GM13976 (cell line): ENCODE results near the gene SF3B3.

Experiments used
- DNase-seq: peaks from one replicate; pipeline ENCODE4 v3.0.0; 2012; ENCODE audit warnings: low spot score
- in situ Hi-C: fragments of 300-500 bp; cut with MboI; formaldehyde crosslinking; loops from one replicate; pipeline ENCODE4 v1.12.0; 2022; ENCODE audit warnings: low sequenced_read_pairs, mixed read lengths, inconsistent platforms; ENCODE audit not compliant: unreplicated experiment
- TF ChIP-seq, protein P1 (sequence below): IDR thresholded peaks from 2 replicates; pipeline ENCODE4 v1.5.1; 2012; ENCODE audit warnings: borderline replicate concordance, mild to moderate bottlenecking; ENCODE audit not compliant: insufficient read depth; ENCODE audit errors: extremely low read depth, missing control alignments, control extremely low read depth

Gene SF3B3

DNA sequence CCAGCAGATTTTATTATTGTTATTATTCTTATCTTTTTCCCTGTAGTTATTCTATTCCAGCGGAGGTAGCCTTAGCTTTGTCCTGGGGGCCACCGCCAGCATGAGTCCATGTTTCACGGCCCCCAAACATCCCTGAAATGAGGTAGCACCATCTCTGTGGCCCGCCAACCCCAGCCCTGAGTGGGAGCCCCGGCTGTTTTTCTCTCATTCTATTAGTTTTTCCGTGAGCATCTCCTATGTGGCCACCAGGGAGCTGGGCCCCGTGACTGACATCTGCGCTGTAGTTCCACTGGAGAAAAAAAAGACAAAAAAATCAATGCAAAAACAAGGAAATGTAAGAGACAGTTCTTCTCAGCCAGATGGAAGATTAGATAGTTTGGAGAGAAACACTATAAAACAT, 79.2 kb downstream of the SF3B3 start:
- TF ChIP-seq, protein P1, sequence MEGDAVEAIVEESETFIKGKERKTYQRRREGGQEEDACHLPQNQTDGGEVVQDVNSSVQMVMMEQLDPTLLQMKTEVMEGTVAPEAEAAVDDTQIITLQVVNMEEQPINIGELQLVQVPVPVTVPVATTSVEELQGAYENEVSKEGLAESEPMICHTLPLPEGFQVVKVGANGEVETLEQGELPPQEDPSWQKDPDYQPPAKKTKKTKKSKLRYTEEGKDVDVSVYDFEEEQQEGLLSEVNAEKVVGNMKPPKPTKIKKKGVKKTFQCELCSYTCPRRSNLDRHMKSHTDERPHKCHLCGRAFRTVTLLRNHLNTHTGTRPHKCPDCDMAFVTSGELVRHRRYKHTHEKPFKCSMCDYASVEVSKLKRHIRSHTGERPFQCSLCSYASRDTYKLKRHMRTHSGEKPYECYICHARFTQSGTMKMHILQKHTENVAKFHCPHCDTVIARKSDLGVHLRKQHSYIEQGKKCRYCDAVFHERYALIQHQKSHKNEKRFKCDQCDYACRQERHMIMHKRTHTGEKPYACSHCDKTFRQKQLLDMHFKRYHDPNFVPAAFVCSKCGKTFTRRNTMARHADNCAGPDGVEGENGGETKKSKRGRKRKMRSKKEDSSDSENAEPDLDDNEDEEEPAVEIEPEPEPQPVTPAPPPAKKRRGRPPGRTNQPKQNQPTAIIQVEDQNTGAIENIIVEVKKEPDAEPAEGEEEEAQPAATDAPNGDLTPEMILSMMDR: no peak
- in situ Hi-C loops: no loop called here
- DNase-seq: no peak

DNA sequence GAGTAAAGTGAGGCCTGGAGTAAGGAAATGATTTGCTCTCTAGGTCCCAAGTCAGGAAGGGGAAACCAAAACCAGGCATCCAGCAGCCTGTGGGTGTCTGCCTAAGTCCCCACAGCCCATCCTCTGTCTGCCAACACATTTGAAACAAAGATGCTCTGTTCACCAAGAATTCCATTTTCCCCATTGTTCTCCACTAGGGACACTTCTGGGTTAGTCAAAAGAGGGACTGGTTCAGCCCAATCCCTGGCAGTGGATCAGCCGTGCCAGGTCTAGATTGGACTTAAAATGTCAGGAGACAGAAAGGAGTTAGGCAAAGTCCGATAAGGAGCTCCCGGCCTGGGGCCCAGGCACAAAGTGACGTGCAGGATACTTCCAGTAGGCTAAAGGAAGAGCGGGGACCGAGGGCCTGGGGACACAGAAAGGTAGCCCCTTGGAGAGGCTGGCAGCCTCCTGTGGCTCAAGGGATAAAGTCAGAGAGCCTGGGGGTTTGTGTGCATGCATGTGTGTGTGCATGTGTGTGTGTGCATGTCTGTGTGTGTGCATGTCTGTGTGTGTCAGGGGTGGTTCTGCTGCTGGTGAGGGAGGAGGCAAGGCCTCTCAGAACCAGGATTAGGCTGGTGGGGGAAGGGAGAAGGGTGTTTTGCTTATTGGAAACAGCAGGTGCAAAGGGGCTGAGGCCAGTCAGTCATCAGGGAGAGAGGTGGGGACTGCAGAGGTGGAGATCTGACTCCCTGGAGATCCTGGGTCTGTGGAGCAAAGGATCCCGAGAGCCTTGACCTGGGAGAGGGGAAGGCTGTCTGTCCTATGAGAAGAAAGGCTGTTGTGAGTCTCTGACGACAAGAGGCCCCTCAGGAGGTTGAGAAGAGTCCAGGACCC, 81.0 kb downstream of the SF3B3 start:
- no peak for DNase-seq
- TF ChIP-seq, protein P1: no peak
- in situ Hi-C loops: no loop called here

DNA sequence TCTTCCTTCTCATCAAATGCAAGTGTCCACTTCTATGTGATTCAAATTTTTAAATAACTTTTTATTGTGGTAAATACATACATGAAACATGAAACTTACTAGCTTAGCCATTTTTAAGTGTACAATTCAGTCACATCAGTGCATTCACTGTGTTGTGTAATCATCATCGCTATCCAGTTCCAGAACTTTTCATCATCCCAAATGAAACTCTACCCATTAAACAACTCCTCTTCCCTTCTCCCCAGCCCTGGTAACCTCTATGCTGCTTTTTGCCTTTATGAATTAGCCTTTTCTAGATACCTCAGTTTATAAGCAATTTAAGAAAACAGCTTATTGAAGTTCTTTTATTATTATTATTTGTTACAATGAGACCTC, 81.7 kb downstream of the SF3B3 start:
- DNase-seq: no peak
- in situ Hi-C loops: no loop called here

DNA sequence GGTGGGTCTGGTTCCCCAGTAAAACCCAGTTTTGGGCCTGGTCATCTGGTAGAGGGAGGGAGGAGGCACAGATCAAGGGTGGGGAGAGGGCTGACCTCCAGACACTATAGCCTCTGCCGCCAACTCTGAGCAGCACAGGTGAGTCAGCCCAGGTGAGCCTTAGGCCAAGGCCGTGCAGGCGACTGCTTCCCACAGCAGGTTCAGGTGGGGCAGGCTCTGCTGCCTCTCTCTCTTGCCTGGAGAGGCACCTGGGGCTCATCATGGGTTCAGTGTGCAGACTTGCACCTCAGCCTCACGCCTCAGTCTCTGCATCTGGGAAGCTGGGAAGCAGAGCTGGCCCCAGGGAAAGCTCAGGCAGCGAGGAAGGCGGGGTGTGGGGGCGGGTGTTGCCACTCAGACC, 84.9 kb downstream of the SF3B3 start:
- DNase-seq: no peak
- TF ChIP-seq, protein P1: no peak

More for the DNA sequence above, 81.7 kb downstream of the SF3B3 start:
- TF ChIP-seq, protein P1: no peak

DNA sequence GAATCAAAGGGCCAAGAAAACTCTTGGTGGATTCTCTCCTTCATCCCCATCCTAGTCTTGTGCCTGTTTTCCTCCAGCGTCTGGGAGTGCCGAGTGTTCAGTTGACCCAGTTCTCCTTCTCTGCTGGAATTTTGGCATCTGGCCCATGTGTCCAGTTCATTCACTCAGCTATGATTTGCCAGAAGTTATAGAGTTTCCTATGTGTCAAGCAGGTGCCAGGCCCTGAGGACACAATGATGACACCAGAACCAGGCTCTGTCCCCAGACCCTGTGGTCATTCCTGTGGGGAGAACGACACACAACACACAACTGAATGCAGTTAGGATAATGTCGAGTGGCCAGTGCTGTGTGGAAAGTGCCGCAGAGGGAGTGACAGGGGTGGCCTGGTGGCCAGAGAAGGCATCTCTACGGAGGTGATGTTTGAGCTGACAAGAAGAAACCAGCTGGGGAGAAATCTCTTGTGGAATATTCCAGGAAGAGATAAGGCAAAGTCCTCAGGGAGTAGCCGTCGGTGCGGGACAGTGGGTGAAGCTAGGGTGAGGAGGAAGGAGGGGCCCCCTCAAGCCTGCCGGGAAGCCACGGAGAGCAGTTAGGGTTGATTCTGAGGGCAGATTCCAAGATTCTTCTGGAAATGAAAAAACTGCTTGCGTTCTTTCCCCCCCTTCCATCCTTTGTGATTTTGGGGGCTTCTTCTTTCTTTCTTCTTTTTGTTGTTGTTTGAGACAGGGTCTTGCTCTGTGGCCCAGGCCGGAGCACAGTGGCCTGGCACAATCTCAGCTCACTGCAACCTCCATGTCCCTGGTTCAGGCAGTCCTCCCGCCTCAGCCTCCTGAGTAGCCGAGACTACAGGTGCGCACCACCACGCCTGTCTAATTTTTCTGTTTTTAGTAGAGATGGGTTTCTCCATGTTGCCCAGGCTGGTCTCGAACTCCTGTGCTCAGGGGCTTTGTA, 86.9 kb downstream of the SF3B3 start:
- TF ChIP-seq, protein P1: no peak
- in situ Hi-C loops: no loop called here
- DNase-seq: no peak

More for the DNA sequence above, 84.9 kb downstream of the SF3B3 start:
- in situ Hi-C loops: no loop called here

GRCh38 chr16:70611224-70611598, 87.6 kb downstream of the SF3B3 start:
- TF ChIP-seq, protein P1: no peak
- DNase-seq: no peak
- in situ Hi-C loops: no loop called here
